K562 (cell line): ENCODE data around the gene FGFRL1. TPM values are rescaled to one million over a fixed set of nuclear protein-coding genes. Genes with fewer than 3 reads are reported as not detected.
A peak's percentile ranks its signal among the peaks of the same experiment; 100 is the strongest.

ENCODE experiments used
- ATAC-seq: fragments of 200-7000 bp; cut with Tn5 transposase; 3 replicates; pipeline ENCODE4 v1.9.1; 2020; ENCODE audit warnings: moderate library complexity
- BruUV-seq: library from RNA; stranded (reverse); fragments of 400-500 nt; replicated peaks from 2 replicates; lab custom pipeline; 2021; lab: Mats Ljungman, UMichigan
- CTCF ChIA-PET: fragments of 300-600 bp; formaldehyde crosslinking; extraction: SDS; loops from one replicate; lab custom pipeline; 2021; ENCODE audit warnings: low intra/inter-chr PET ratio; lab: Yijun Ruan, JAX
- POLR2A ChIA-PET: fragments of 300-600, 350-650 bp; sonication (Branson Sonifier 250); formaldehyde crosslinking; extraction: SDS; loops from one replicate; lab custom pipeline; 2021; ENCODE audit warnings: antibody characterized with exemption, inconsistent platforms; lab: Yijun Ruan, JAX
- DNase-seq, 4 experiments: peaks; one replicate each; pipeline versions ENCODE4 v3.0.0 to v3.0.0-alpha.2; 2011 to 2018; ENCODE audit warnings: low spot score in 3 of 4, mixed read lengths in 3 of 4; ENCODE audit errors: extremely low read depth in 1 of 4
- FAIRE-seq: peaks from 2 replicates; lab custom pipeline; 2011; peaks lifted over from hg19 to GRCh38; lab: Jason Lieb, UNC
- H2AFZ ChIP-seq: 2 replicates; pipeline ENCODE4 v1.6.0; 2011; ENCODE audit warnings: low read depth, low read length, control low read depth, inconsistent platforms
- H3K27ac ChIP-seq: fragments of 200-600 bp; 3 replicates; pipeline ENCODE4 v1.8.0; 2011; ENCODE audit warnings: low read depth, mild to moderate bottlenecking, control low read depth, inconsistent platforms, low read length, moderate library complexity, mixed read lengths; ENCODE audit errors: extremely low read depth
- H3K27me3 ChIP-seq, 2 experiments: fragments of 300-600 bp in 1 of 2; 2 replicates in 1 of 2; 3 replicates in 1 of 2; pipeline versions ENCODE4 v1.6.0 to v1.8.0; 2011; ENCODE audit warnings: inconsistent platforms in 2 of 2, low read length in 2 of 2, mild to moderate bottlenecking in 1 of 2, mixed read lengths in 1 of 2, moderate library complexity in 1 of 2; ENCODE audit not compliant: control insufficient read depth in 2 of 2, insufficient read depth in 2 of 2
- H3K36me3 ChIP-seq: fragments of 300-600 bp; 3 replicates; pipeline ENCODE4 v1.8.0; 2011; ENCODE audit warnings: mild to moderate bottlenecking, low read length, inconsistent platforms; ENCODE audit not compliant: control insufficient read depth, insufficient read depth
- H3K4me1 ChIP-seq, 2 experiments: fragments of 200-600 bp in 1 of 2; replicated peaks in 1 of 2; 2 replicates in 1 of 2; 3 replicates in 1 of 2; pipeline versions ENCODE4 v1.5.1 to v1.8.0; 2011; ENCODE audit warnings: inconsistent platforms in 2 of 2, low read length in 2 of 2, mild to moderate bottlenecking in 1 of 2, mixed read lengths in 1 of 2, moderate library complexity in 1 of 2; ENCODE audit not compliant: control insufficient read depth in 2 of 2, insufficient read depth in 2 of 2
- H3K4me2 ChIP-seq: 2 replicates; pipeline ENCODE4 v1.6.1; 2011; ENCODE audit warnings: low read length, control low read depth, inconsistent platforms, mixed read lengths; ENCODE audit not compliant: insufficient read depth
- H3K4me3 ChIP-seq: fragments of 200-600 bp; sonication (generic), shearing (Covaris generic); 2 replicates; pipeline ENCODE4 v1.5.1; 2016; ENCODE audit warnings: control low read depth, inconsistent platforms
- H3K79me2 ChIP-seq: fragments of 200-600 bp; 3 replicates; pipeline ENCODE4 v1.8.0; 2011; ENCODE audit warnings: low read length, inconsistent platforms; ENCODE audit not compliant: control insufficient read depth, insufficient read depth
- H3K9ac ChIP-seq, 2 experiments: 2 replicates each; pipeline versions ENCODE4 v1.6.0 to v1.6.1; 2011; ENCODE audit warnings: low read depth in 2 of 2, low read length in 2 of 2, control low read depth in 1 of 2, inconsistent platforms in 1 of 2, mild to moderate bottlenecking in 1 of 2, mixed read lengths in 1 of 2; ENCODE audit not compliant: insufficient read depth in 1 of 2
- H3K9me1 ChIP-seq: one replicate; pipeline ENCODE4 v1.6.0; 2011; ENCODE audit warnings: inconsistent platforms, mild to moderate bottlenecking, low read length, moderate library complexity; ENCODE audit not compliant: control insufficient read depth, insufficient read depth
- H3K9me3 ChIP-seq: replicated peaks from 2 replicates; pipeline ENCODE4 v1.5.1; 2011; ENCODE audit warnings: low read depth, low read length, inconsistent platforms; ENCODE audit not compliant: control insufficient read depth, insufficient read depth
- H4K20me1 ChIP-seq: replicated peaks from 2 replicates; pipeline ENCODE4 v1.6.1; 2011; ENCODE audit warnings: low read length, inconsistent platforms, mixed read lengths; ENCODE audit not compliant: control insufficient read depth, insufficient read depth
- CBFA2T2 ChIP-seq: fragments of 450-650 bp; conservative IDR thresholded peaks from 2 replicates; pipeline ENCODE4 v1.6.1; 2017; ENCODE audit warnings: mild to moderate bottlenecking
- CEBPG ChIP-seq, 3 experiments: fragments of 200-800 bp in 1 of 3; sonication (Bioruptor generic) in 1 of 3; sonication (generic) in 1 of 3; formaldehyde crosslinking in 1 of 3; IDR thresholded peaks in 2 of 3; conservative IDR thresholded peaks in 1 of 3; 2 replicates each; pipeline versions ENCODE4 v1.6.1 to v1.8.0; 2016 to 2022; ENCODE audit warnings: missing compliant biosample characterization in 2 of 3, missing genetic modification characterization in 2 of 3, mild to moderate bottlenecking in 1 of 3, missing genetic modification reagents in 1 of 3
- CTBP1 ChIP-seq: fragments of 450-650 bp; IDR thresholded peaks from 2 replicates; pipeline ENCODE4 v1.6.1; 2016; ENCODE audit warnings: borderline replicate concordance
- MITF ChIP-seq: IDR thresholded peaks from 2 replicates; pipeline ENCODE4 v1.6.1; 2014; ENCODE audit warnings: antibody characterized with exemption
- PYGO2 ChIP-seq: fragments of 450-650 bp; IDR thresholded peaks from 2 replicates; pipeline ENCODE4 v1.6.1; 2016; ENCODE audit warnings: mild to moderate bottlenecking, missing genetic modification characterization, moderate library complexity, missing compliant biosample characterization
- RAD51 ChIP-seq: fragments of 450-650 bp; IDR thresholded peaks from 2 replicates; pipeline ENCODE4 v1.7.1; 2016; ENCODE audit warnings: low read depth, mild to moderate bottlenecking, borderline replicate concordance
- TCF7L2 ChIP-seq: fragments of 150-350 bp; IDR thresholded peaks from 2 replicates; pipeline ENCODE4 v1.6.1; 2016; ENCODE audit warnings: low read depth, mild to moderate bottlenecking, low read length, moderate library complexity
- TFE3 ChIP-seq: fragments of 450-650 bp; formaldehyde crosslinking; IDR thresholded peaks from 2 replicates; pipeline ENCODE4 v1.4.0; 2020; ENCODE audit warnings: mild to moderate bottlenecking, mixed read lengths
- TOE1 ChIP-seq, 2 experiments: fragments of 450-650 bp in 1 of 2; sonication (generic) in 1 of 2; formaldehyde crosslinking in 1 of 2; IDR thresholded peaks; 2 replicates each; pipeline versions ENCODE4 v1.7.1 to v1.8.0; 2016 to 2022; ENCODE audit warnings: borderline replicate concordance in 2 of 2, mild to moderate bottlenecking in 2 of 2, antibody characterized with exemption in 1 of 2, inconsistent platforms in 1 of 2, low read depth in 1 of 2, missing genetic modification reagents in 1 of 2, moderate library complexity in 1 of 2
- WGBS: fragments of 100-300 bp; shearing (Covaris generic); methylation state at CpG from one replicate; pipeline ENCODE4 v1.1.6; 2016; ENCODE audit warnings: low coverage, mixed read lengths; ENCODE audit not compliant: insufficient coverage; ENCODE audit errors: missing lambda C conversion rate; 5-methylcytosine and 5-hydroxymethylcytosine counted together
- in situ Hi-C: fragments of 300-500 bp; cut with MboI; formaldehyde crosslinking; loops from 4 replicates; pipeline ENCODE4 v1.15.0; 2018; ENCODE audit warnings: inconsistent platforms, mixed read lengths
- intact Hi-C: fragments of 100-400 bp; cut with micrococcal nuclease; formaldehyde crosslinking; loops from 2 replicates; pipeline ENCODE4 v1.14.2; 2022
- polyA plus RNA-seq, 8 experiments: library from polyadenylated mRNA; depleted of rRNA in 4 of 8; stranded (reverse) in 5 of 8; unstranded in 3 of 8; fragments of >200 nt; fragmentation: Nextera tagmentation in 2 of 8; fragmentation: Illumina TruSeq in 1 of 8; extraction: Ambion mirVana in 2 of 8; extraction: Trizol in 1 of 8; gene quantifications; 2 replicates each; pipeline versions ENCODE4 v1.2.1 to v1.2.3, GENCODE V29; 2011 to 2014; ENCODE audit warnings: inconsistent platforms in 1 of 8, missing spikeins in 1 of 8
- total RNA-seq, 7 experiments: library from RNA; depleted of rRNA in 6 of 7; stranded (reverse); fragments of >200 nt in 6 of 7; fragmentation: Illumina TruSeq in 2 of 7; extraction: Trizol in 2 of 7; gene quantifications; 2 replicates each; pipeline versions ENCODE4 v1.2.1 to v1.2.3, GENCODE V29; 2011 to 2021; ENCODE audit warnings: low replicate concordance in 1 of 7
- TF ChIP-seq, protein P1 (sequence below): sonication (generic); formaldehyde crosslinking; IDR thresholded peaks from 2 replicates; pipeline ENCODE4 v1.9.0; 2022; ENCODE audit warnings: mild to moderate bottlenecking, missing genetic modification reagents

The FGFRL1 gene
- total and polyA plus RNA-seq, 9 of the 15 experiments (the other 6 are each of a cell fraction or from before 2014, with no cell fraction given) = 0.34 to 49.9 (median 14.6) TPM

DNA sequence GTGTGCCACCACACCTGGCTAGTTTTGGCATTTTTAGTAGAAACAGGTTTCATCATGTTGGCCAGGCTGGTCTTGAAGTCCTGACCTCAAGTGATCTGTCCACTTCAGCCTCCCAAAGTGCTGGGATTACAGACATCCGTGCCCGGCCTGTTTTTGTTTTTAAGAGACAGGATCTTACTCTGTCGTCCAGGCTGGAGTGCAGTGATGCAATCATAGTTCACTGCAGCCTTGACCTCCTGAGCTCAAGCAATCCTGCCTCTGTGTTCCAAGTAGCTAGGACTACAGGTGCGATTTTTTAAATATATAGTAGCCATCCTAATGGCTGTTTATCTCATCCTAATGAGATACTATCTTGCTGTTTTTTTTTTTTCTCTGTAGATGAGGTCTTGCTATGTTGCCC is 54.3 kb downstream of the FGFRL1 start (continued):
- TF ChIP-seq CEBPG (CRISPR knock-in tag; IDR thresholded peaks at IDR 0.05) (no peak), CEBPG (tag; conservative IDR thresholded peaks at IDR 0.05 in 1 of 2, IDR thresholded peaks at IDR 0.05 in 1 of 2) (peak in 1 of 2 experiments; percentile 65; a peak in 2 of 4 replicates), PYGO2 (tag) (no peak), TCF7L2 (no peak)

DNA sequence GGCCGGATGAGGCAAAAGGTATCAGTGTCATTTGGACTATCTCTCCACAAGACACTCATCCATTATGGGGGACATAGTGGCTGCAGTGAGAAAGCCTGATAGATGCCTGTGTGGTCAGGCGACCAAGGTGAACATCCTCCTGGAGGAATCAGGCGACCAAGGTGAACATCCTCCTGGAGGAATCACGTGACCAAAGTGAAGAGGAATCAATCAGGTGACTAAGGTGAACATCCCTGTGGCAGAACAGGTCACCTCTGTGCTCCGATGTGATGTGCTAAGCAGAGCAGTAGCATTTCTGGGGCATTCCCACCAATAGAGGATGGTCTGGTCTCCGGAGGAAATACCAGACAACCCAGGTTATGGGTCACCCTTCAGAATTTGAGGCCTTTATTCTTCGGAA is 58.0 kb downstream of the FGFRL1 start:
- FAIRE-seq (no peak), DNase-seq (no peak), ATAC-seq (no peak)
- ChIA-PET CTCF (no interaction called here), POLR2A (interaction anchor here (0.6 kb wide), 1 partner anchor 36 kb away, joined by 4 read pairs; no protein-coding TSS in a partner anchor)
- no peak overlapping the region for H3K27ac ChIP-seq
- in situ Hi-C loops (no loop called here), intact Hi-C loops (no loop called here)
- no peaks in the 10 kb centered on the region for H3K36me3 ChIP-seq
- no peak overlapping the region for H2AFZ ChIP-seq
- no peak overlapping the region for H3K9ac ChIP-seq
- H3K27me3 ChIP-seq = peaks cover 32 to 61% of the 10 kb centered on the region in 2 experiments
- WGBS = 2% methylated on average over 7 of the region's 7 CpGs
- H3K4me1 ChIP-seq = peaks cover 0 to 5% of the 10 kb centered on the region in 2 experiments; a peak in 1 of 5 replicates
- H3K4me3 ChIP-seq = no peak overlapping the region
- no peaks in the 10 kb centered on the region for H4K20me1 ChIP-seq
- no TSS peak for BruUV-seq
- H3K4me2 ChIP-seq = no peak overlapping the region
- H3K9me3 ChIP-seq = no peaks in the 10 kb centered on the region; the same call in 1 of the 2 replicates
- H3K9me1 ChIP-seq = no peaks in the 10 kb centered on the region
- TF ChIP-seq CBFA2T2 = peak; percentile 33; the same call in 1 of the 2 replicates
- TF ChIP-seq TOE1 (IDR thresholded peaks at IDR 0.05; ENCODE audit: borderline replicate concordance) = peak; percentile 49; the same call in 1 of the 2 replicates
- TF ChIP-seq TOE1 (CRISPR knock-in tag; IDR thresholded peaks at IDR 0.05; ENCODE audit: borderline replicate concordance, low read depth) = no peak
- TF ChIP-seq RAD51 = peak; percentile 79
- TF ChIP-seq CTBP1 = no peak
- TF ChIP-seq, protein P1, sequence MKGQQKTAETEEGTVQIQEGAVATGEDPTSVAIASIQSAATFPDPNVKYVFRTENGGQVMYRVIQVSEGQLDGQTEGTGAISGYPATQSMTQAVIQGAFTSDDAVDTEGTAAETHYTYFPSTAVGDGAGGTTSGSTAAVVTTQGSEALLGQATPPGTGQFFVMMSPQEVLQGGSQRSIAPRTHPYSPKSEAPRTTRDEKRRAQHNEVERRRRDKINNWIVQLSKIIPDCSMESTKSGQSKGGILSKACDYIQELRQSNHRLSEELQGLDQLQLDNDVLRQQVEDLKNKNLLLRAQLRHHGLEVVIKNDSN (CRISPR knock-in tag) = 0 out of 2 replicates have a peak, but pooled peaks have one; percentile 16
- TF ChIP-seq TFE3 = peak; percentile 89
- TF ChIP-seq MITF = no peak
- no peaks in the 10 kb centered on the region for H3K79me2 ChIP-seq
